GM19467 (cell line): ENCODE data around the gene MYLK4.

Experiments used
- ATAC-seq: cut with Tn5 transposase; IDR thresholded peaks from one replicate; pipeline ENCODE4 v1.9.1; 2021; ENCODE audit warnings: mild to moderate bottlenecking, moderate library complexity; ENCODE audit not compliant: unreplicated experiment

The MYLK4 gene

DNA sequence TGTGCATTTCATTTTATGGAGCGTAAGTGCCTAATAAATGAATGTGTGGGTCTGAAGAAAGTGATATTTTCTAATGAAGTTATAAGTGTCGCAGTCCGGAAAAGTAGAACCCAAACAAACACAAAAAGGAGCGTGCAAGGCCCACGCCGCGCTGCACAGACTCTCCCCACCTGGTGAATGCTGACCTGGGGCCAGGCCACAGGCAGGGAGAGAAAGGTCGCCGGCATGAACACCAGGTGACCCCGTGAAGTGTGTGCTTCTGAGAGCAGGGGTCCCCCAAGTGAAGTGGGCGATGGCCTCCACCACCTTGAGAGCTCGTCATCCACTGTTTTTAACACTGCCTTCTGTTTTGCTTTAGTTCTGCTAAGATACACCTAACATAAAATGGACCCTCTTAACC lies 114.8 kb downstream of the MYLK4 start:
- no peak for ATAC-seq

DNA sequence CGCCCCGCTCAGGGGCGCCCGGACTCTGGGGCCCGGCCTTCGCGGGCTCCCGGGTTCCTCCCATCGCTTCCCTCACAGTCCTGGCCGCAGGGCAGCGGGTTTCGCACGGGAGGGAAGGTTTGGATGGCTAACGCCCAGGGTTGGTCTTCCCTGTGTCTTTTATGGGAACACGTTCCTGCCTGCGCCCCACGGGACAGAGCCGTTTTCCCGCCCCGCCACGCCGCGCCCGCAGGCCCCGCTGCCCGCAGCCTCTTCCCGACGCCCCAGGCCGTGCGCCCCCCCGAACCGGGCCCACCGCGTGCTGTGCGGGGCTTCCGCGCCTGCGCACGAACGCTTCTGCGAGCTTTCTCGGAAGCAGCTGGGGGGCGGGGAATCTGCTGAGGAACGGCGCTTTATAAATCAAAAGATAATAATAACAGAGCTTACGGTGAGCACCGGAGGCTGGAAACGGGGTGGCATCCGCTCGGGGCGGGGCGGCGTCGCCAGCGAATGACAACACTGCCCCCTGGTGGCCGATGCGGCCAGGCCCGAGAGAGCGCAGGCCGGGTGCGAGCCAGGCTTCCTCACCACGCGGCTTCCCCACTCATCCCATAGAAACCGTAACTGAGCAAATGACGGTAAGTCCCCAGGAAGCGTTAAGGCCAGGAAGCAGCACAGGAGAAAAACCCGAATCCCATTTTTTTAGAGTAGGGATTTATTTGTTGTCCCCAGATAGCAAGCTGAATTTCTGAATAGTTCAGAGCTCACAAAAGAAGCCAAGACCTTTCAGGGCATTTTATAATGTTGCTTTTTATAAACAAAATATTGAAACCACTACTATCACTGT lies 116.4 kb downstream of the MYLK4 start:
- ATAC-seq, result peak; percentile 76

DNA sequence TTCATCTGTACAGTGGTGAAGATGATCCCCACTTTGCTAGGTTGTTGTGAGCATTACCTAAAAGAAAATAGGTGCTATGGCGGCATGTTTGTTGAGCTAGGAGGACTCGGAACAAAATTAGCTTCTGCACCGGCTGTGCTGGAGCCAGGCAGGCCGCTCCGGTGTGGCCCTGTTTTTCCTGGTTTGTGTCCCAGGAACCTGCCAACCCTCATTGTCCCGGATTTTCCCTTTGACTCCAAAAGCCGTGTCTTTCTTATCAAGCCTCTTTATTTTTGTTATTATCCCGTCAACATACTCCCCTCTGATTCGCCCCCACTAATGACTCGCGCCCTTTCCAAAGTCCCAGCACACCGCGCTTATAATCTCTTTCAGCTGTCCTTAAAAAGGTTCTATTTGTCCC lies 117.0 kb downstream of the MYLK4 start:
- no peak for ATAC-seq

DNA sequence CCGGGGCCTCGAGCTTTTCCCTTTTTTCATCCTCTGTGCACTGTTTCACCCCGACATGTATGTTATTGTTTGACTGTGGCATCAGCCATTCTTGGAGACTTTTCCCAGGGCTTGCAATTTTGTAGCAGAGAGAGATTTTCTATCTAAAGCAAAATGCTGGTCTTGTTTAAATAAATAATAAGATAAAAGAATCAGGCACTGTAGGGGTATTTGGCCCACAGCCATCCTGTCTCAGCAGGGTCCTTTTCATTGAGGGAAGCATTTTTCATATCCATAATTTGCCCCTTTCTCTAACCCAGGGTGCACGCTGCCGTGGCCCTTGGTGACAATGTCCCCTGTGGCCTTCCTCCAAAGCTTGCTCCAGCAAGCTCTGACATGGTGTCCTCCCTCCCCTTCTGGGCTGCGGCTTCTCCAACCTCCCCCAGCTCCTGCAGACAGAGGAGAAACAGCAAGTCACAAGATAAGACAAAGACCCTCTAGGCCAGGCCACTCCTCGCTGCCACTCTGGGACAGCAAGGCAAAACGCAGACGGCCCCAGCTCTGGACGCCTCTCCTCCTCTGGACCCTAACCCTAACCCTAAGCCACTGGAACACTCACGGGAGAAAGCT lies 117.6 kb downstream of the MYLK4 start:
- no peak for ATAC-seq

DNA sequence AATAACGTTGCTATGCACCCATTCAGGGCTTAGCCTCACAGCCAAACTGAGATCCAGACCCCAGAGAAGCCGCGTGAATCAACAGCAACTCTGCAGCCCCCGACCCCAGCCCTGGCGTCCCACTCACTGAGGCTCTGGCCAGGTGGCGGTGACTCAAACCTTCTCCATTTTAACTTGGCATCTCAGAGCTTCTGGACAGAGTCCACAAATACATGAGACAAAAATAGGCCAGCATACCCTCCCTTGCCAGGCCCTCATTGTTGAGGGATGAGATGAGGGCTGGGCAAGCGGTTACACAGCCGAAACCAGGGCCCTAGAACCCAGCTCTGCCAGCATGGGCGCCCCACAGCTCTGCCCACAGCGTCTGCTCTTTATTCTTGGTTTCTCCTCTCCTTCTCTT lies 118.4 kb downstream of the MYLK4 start:
- no peak for ATAC-seq

DNA sequence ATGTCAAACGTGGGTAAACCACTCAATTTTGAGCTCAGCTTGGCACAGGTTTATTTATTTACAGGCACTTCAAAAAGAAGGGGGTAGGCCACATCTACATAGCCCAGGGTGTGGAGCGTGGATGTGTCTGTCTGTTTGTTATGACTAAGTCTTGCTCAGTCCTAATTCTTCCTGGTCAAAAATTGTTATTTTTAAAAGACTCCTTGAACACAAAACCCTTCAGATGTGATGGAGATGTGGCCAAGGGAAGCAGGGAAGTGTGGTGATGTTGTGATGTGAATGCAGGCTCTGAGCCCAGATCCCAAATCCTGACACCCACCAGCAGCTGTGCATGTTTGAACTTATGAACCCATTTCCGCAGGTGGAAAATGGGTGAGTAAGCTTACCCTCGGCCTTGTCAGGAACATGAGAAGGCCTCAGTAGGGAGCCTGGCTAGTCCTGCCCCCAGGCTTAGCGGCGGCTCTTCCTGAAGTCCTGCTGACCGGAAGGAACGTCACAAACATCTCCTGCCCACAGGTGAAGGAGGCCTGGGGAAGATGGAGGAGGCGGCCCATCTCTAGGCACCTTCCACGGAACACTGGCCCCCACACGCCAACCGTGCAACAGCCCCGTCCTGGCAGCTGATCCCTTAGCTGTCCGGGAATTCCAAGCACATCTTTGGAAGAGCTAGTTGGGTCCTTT lies 119.7 kb downstream of the MYLK4 start:
- no peak for ATAC-seq

DNA sequence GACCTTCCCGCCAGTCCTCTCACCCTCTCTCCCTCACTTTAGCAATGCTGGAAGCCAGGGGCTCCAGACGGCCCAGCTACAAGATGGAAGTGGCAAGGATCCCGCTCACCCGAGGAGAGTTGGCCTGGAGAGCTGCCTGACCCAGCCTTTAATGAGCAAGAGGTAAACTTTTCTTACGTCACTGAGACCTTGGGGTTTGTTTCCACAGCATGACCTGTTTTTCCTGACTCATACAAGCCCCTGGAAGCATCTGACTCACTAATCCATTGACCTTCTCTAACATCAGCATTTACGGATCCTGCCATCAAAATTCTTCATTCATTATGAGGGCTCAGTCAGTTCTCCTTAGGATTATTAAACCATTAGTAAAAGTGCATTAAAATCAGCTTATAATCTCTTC lies 120.4 kb downstream of the MYLK4 start:
- ATAC-seq, result no peak

DNA sequence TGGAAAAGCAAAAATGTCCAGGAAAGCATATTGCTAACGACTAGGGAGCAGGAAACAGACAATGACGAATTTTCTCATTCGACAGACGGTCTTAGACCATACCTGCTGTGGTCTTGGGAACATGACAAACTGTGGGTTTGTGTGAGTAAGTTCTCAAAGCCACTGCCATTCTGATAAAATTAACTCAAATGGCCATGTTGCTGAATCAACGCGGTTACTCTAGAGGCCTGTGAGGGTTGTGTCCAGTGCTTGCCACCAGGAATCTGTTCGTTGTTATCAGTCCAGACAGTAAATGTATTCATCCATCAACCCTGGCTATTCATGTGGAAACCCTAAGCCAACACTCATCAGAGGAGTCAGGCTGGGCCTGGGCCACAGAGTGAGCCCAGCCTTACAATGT lies 124.3 kb downstream of the MYLK4 start:
- ATAC-seq, result no peak

DNA sequence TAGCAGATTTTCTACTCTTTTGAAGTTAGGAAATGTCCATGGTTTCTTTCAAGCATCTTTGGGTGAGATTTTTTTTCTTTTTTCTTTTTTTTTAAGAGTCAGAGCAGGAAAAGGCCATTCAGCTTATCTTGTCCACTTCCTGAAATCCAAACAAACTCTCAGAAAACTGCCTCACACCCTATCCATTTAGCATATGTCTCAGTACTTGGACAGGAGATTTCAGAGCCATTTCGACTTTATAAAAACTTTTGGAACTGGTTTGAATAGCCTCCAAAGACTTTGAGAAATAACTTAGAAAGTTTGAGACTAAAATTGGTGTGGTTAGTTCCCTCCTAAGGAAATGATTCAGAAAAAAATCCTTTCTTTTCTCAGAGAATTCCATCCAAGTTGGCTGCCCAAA lies 125.1 kb downstream of the MYLK4 start:
- no peak for ATAC-seq

DNA sequence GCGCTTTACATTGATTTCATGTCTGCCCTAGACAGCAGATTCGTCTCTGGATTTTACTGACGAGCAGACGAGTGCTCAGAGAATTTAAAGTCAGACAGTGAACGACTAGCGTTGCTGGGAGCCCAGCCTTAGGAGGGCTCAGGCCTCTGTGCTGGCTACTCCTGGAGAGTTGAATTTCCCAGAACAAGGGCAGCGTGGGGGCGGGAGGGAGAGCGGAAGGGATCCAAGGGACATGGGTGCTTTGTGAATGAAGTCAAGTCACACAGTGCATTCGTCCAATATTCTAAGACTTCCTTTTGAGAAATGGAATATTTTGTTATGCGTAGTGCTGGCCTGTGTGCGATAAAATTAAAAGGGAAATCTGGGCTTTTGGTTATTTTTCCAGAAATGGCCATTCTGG lies 126.5 kb downstream of the MYLK4 start:
- no peak for ATAC-seq

DNA sequence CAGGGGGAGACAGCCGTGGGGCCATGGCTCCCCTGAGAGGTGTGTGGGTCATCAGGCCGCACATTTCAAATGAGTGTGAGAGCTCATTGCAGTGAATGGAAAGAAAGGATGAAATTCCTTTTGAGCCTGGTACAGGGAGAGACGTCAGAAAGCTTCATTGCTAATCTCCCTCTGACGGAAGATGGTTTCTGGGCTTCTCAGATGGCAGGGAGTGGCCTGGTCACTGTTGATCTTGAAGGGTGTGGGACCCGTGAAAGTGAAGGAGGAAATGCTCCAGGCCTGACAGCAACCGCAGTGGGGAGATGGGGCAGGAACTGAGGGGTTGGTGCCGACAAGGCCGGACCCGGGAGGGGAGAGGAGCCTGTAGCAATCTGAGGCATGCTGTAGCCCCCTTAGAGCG lies 127.4 kb downstream of the MYLK4 start:
- ATAC-seq, result no peak

DNA sequence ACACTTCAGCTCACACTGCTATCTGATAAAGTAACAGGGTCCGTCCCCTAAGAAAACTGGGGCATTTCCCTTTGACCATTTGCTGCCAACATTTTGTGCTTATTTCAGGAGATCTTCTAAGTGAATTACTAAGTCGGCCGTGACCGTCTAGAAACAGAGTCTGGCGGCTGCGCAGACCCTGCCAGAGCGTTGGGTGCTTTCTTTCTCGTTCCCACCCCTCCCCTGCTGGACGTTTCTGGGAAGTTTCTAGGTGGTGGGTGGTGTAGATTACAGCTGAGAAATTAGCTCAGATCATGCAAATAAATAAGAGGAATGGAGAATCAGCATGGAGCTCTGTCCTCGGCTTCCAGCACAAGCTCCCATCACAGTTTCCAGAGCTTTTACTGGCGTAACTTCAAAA lies 128.1 kb downstream of the MYLK4 start:
- ATAC-seq, result no peak

DNA sequence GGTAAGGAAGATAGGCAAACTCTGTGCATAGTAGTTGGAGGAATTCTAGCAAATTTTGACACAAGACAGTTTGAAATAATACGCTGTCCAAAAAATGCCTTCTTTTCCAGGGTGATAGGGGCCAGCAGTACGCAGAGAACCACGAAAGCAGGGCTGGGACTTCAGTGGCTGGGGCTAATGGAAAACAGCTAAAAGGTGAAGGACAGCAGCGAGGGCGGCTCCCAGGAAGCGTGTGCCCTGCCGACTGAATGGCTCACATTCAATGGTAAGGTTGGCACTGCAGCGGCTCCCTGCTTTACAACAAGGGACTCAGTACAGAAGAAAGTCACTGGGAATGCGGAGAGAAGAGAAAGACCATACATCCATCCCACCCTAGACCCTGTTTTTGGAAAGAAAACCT lies 131.1 kb downstream of the MYLK4 start:
- no peak for ATAC-seq

DNA sequence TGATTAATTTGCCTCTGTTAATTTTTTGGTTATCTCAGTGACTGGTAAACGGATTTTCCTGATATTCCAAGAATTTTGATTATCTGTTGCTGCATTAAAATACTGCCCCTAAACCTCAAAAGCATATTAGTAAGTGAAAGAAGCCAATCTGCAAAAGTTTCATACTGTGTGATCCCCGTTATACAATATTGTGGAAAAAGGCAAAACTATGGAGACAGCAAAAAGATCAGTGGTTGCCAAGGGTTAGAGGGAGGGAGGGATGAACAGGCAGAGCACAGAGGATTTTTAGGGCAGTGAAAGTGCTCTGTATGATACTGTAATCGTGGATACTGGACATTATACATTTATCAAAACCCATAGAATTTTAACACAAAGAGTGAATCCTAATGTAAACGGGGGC lies 133.0 kb downstream of the MYLK4 start:
- no peak for ATAC-seq

DNA sequence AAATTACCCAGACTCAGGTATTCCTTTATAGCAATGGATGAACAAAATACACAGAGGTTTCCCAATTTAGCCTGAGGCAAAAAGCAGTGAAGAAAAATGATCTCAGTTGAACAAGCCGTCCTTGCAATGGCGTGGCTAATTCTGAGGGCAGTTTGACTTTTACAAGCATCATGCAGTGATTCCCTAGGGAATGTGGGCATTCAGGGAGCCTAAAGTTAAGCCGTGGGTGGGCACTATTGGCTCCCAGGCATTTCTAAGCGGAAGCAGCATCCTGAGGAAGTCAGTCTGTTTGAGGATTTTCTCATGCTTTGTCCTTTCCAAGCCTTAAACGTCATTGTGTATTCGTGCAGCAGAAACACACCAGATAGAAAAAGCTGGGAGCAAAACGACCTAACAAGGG lies 133.9 kb downstream of the MYLK4 start:
- ATAC-seq, result no peak

DNA sequence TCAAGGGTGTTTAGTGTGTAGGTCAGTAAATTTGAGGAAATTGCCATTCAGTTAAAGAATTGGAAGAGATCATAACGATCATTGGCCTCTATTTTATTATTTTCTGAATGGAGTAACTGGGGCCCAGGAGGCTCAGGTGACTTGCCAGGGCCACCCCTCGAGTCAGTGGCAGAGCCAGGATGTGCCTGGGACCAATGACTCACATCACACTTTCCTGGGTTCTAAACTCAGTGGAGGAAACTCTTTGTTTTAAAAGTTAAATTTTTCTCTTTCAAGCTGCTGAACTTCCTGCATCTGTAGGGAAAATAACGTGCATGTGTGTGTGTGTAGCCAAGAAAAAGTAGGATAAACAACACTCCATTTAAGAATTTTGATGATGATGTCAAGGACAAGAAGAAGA lies 135.5 kb downstream of the MYLK4 start:
- no peak for ATAC-seq

DNA sequence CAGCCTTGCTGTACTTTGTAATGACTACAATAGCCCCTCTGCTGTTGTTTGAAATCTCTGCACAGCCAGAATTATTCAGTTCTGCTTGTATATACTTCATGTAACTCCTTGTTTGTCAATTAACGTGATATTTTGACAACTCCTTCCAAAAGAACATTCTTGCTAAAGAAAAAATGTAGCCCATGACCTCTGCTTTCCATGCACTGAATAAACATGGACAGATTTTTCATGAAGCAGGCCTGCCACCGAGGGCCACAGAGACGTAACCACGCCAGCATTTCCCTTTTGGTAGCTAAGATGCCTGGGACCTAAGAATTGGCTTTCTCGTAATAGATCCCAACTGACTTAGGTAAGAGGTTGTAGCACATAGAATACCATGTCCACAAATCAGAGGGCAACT lies 135.9 kb downstream of the MYLK4 start:
- no peak for ATAC-seq

DNA sequence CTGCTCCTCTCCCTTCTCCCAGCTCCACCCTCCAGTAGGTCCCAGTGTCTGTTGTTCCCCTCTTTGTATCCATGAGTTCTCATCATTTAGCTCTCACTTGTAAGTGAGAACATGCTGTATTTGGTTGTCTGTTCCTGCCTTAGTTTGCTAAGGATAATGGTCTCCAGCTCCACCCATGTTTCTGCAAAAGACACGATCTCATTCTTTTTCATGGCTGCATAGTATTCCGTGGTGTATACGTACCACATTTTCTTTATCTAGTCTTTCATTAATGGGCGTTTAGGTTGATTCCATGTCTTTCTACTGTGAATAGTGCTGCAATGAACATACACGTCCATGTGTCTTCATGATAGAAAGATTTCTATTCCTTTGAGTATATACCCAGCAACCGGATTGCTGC lies 136.6 kb downstream of the MYLK4 start:
- ATAC-seq, result no peak
